SK-N-SH treated with all-trans-retinoic acid at 6 μM for 48 hours (cell line): ENCODE results near the gene PPP4C.

Experiments used
- ATAC-seq: fragments of 200-7000 bp; cut with Tn5 transposase; 3 replicates; pipeline ENCODE4 v1.9.1; 2020; ENCODE audit warnings: mild to moderate bottlenecking, moderate library complexity
- ARNTL ChIP-seq: fragments of 450-650 bp; formaldehyde crosslinking; IDR thresholded peaks from 2 replicates; pipeline ENCODE4 v1.5.0; 2020; ENCODE audit warnings: low read depth, mild to moderate bottlenecking, moderate library complexity, borderline replicate concordance
- BACH2 ChIP-seq: fragments of 250-450 bp; sonication (Bioruptor Pico); IDR thresholded peaks from 2 replicates; pipeline ENCODE4 v1.9.0; 2021; ENCODE audit warnings: mild to moderate bottlenecking, borderline replicate concordance
- CREB5 ChIP-seq: fragments of 250-450 bp; sonication (Bioruptor Pico); IDR thresholded peaks from 2 replicates; pipeline ENCODE4 v1.5.1; 2020; ENCODE audit warnings: low read depth, mild to moderate bottlenecking, moderate library complexity
- CSDC2 ChIP-seq: fragments of 250-450 bp; sonication (Bioruptor Pico); IDR thresholded peaks from 2 replicates; pipeline ENCODE4 v1.5.0; 2020; ENCODE audit warnings: mild to moderate bottlenecking, moderate library complexity
- CSRNP3 ChIP-seq: fragments of 250-450 bp; sonication (Bioruptor Pico); IDR thresholded peaks from 2 replicates; pipeline ENCODE4 v1.5.1; 2021; ENCODE audit warnings: mild to moderate bottlenecking, moderate library complexity
- ESRRG ChIP-seq: fragments of 250-450 bp; sonication (Bioruptor Pico); IDR thresholded peaks from 2 replicates; pipeline ENCODE4 v1.6.1; 2021; ENCODE audit warnings: mild to moderate bottlenecking
- GLIS3 ChIP-seq: fragments of 250-450 bp; sonication (Bioruptor Pico); IDR thresholded peaks from 2 replicates; pipeline ENCODE4 v1.5.0; 2020; ENCODE audit warnings: mild to moderate bottlenecking, moderate library complexity
- OSR1 ChIP-seq: fragments of 250-450 bp; sonication (Bioruptor Pico); IDR thresholded peaks from 2 replicates; pipeline ENCODE4 v1.8.0; 2022; ENCODE audit warnings: moderate library complexity, mild to moderate bottlenecking, inconsistent platforms
- PATZ1 ChIP-seq: fragments of 250-450 bp; sonication (Bioruptor Pico); IDR thresholded peaks from 2 replicates; pipeline ENCODE4 v1.8.0; 2020; ENCODE audit warnings: mild to moderate bottlenecking, moderate library complexity, borderline replicate concordance
- POU6F1 ChIP-seq: fragments of 250-450 bp; sonication (Bioruptor Pico); IDR thresholded peaks from 2 replicates; pipeline ENCODE4 v1.8.0; 2021; ENCODE audit warnings: low read depth, mild to moderate bottlenecking, moderate library complexity, borderline replicate concordance
- PPARA ChIP-seq: fragments of 250-450 bp; sonication (Bioruptor Pico); IDR thresholded peaks from 2 replicates; pipeline ENCODE4 v1.5.0; 2020; ENCODE audit warnings: mild to moderate bottlenecking, borderline replicate concordance
- RARB ChIP-seq: fragments of 250-450 bp; sonication (Bioruptor Pico); IDR thresholded peaks from 2 replicates; pipeline ENCODE4 v1.8.0; 2021; ENCODE audit warnings: mild to moderate bottlenecking, moderate library complexity
- SNAI2 ChIP-seq: fragments of 250-450 bp; sonication (Bioruptor Pico); IDR thresholded peaks from 2 replicates; pipeline ENCODE4 v1.5.0; 2020; ENCODE audit warnings: mild to moderate bottlenecking, moderate library complexity
- TCF4 ChIP-seq: fragments of 250-450 bp; sonication (Bioruptor Pico); IDR thresholded peaks from 2 replicates; pipeline ENCODE4 v1.8.0; 2021; ENCODE audit warnings: mild to moderate bottlenecking, moderate library complexity, borderline replicate concordance
- TOX ChIP-seq: fragments of 250-450 bp; sonication (Bioruptor Pico); IDR thresholded peaks from 2 replicates; pipeline ENCODE4 v1.8.0; 2021; ENCODE audit warnings: mild to moderate bottlenecking, moderate library complexity, borderline replicate concordance
- TSHZ2 ChIP-seq: fragments of 250-450 bp; sonication (Bioruptor Pico); IDR thresholded peaks from 2 replicates; pipeline ENCODE4 v1.5.0; 2020; ENCODE audit warnings: mild to moderate bottlenecking, moderate library complexity
- ZFP3 ChIP-seq: fragments of 250-450 bp; sonication (Bioruptor Pico); IDR thresholded peaks from 2 replicates; pipeline ENCODE4 v1.5.0; 2020; ENCODE audit warnings: mild to moderate bottlenecking, moderate library complexity
- ZFP30 ChIP-seq: fragments of 450-650 bp; formaldehyde crosslinking; IDR thresholded peaks from 2 replicates; pipeline ENCODE4 v1.5.0; 2022; ENCODE audit warnings: mild to moderate bottlenecking, moderate library complexity
- ZNF565 ChIP-seq: fragments of 450-650 bp; formaldehyde crosslinking; conservative IDR thresholded peaks from 2 replicates; pipeline ENCODE4 v1.5.0; 2020; ENCODE audit warnings: low read depth, mild to moderate bottlenecking, moderate library complexity
- ZNF70 ChIP-seq: fragments of 450-650 bp; formaldehyde crosslinking; IDR thresholded peaks from 2 replicates; pipeline ENCODE4 v1.5.0; 2020; ENCODE audit warnings: mild to moderate bottlenecking, moderate library complexity
- ZNF8 ChIP-seq: fragments of 450-650 bp; formaldehyde crosslinking; IDR thresholded peaks from 2 replicates; pipeline ENCODE4 v1.5.0; 2020; ENCODE audit warnings: mild to moderate bottlenecking, moderate library complexity

Gene PPP4C

GRCh38 chr16:30068750-30069610 is 6.8 kb upstream of the PPP4C start:
- no peak for ATAC-seq
- TF ChIP-seq BACH2 (CRISPR knock-in tag) (no peak), PPARA (CRISPR knock-in tag) (no peak), TCF4 (no peak), OSR1 (no peak), ESRRG (CRISPR knock-in tag) (no peak), PATZ1 (no peak), CSDC2 (no peak), GLIS3 (CRISPR knock-in tag) (no peak), POU6F1 (CRISPR knock-in tag) (no peak), ZFP30 (no peak), CREB5 (CRISPR knock-in tag) (no peak)

- ATAC-seq, result no peak
- TF ChIP-seq TCF4, result no peak
- no peak for TF ChIP-seq POU6F1 (CRISPR knock-in tag)
- TF ChIP-seq ESRRG (CRISPR knock-in tag), result no peak
- TF ChIP-seq CSRNP3 (CRISPR knock-in tag), result no peak
- TF ChIP-seq ZNF8, result no peak
- TF ChIP-seq CREB5 (CRISPR knock-in tag), result no peak
- TF ChIP-seq ZNF70 (CRISPR knock-in tag), result no peak
- no peak for TF ChIP-seq ZNF565 (CRISPR knock-in tag)
- no peak for TF ChIP-seq ZFP30
- no peak for TF ChIP-seq CSDC2
- TF ChIP-seq TSHZ2 (CRISPR knock-in tag), result no peak
- no peak for TF ChIP-seq ARNTL (CRISPR knock-in tag)
- no peak for TF ChIP-seq SNAI2 (CRISPR knock-in tag)
- TF ChIP-seq TOX (CRISPR knock-in tag), result no peak
- no peak for TF ChIP-seq RARB (CRISPR knock-in tag)
- TF ChIP-seq ZFP3, result no peak
- TF ChIP-seq BACH2 (CRISPR knock-in tag), result no peak
- TF ChIP-seq GLIS3 (CRISPR knock-in tag), result no peak
These were observed 6.0 kb upstream of the PPP4C start for GRCh38 chr16:30069611-30070462.
